Hepatocyte (in vitro differentiated cells): Measurements from ENCODE around the gene OTULINL. TPM values are rescaled to one million over a fixed set of nuclear protein-coding genes. Genes with fewer than 3 reads are reported as not detected.

Experiments used
- DNase-seq: peaks from one replicate; pipeline ENCODE4 v3.0.0-alpha.2; 2016; ENCODE audit warnings: low spot score
- H2AFZ ChIP-seq: fragments of 200-600 bp; sonication (generic); 2 replicates; pipeline ENCODE4 v1.6.0; 2016; ENCODE audit warnings: antibody characterized with exemption, mild to moderate bottlenecking
- H3K27ac ChIP-seq: fragments of 200-600 bp; sonication (generic); 2 replicates; pipeline ENCODE4 v1.5.1; 2016; ENCODE audit warnings: mild to moderate bottlenecking
- H3K27me3 ChIP-seq: fragments of 200-600 bp; sonication (generic); 2 replicates; pipeline ENCODE4 v1.6.1; 2016
- H3K36me3 ChIP-seq: fragments of 200-600 bp; sonication (generic); replicated peaks from 2 replicates; pipeline ENCODE4 v1.5.1; 2016; ENCODE audit warnings: low read depth; ENCODE audit not compliant: insufficient read depth
- H3K4me1 ChIP-seq: fragments of 200-600 bp; sonication (generic); 2 replicates; pipeline ENCODE4 v1.5.1; 2016; ENCODE audit warnings: mild to moderate bottlenecking, moderate library complexity; ENCODE audit not compliant: insufficient read depth
- H3K4me2 ChIP-seq: fragments of 200-600 bp; sonication (generic); 2 replicates; pipeline ENCODE4 v1.6.0; 2016
- H3K4me3 ChIP-seq: fragments of 200-600 bp; sonication (generic); 2 replicates; pipeline ENCODE4 v1.5.1; 2016; ENCODE audit warnings: mild to moderate bottlenecking
- H3K79me2 ChIP-seq: fragments of 200-600 bp; sonication (generic); 2 replicates; pipeline ENCODE4 v1.6.0; 2017; ENCODE audit warnings: mild to moderate bottlenecking
- H3K9me2 ChIP-seq: fragments of 200-600 bp; sonication (generic); replicated peaks from 2 replicates; pipeline ENCODE4 v1.6.0; 2017; ENCODE audit warnings: mild to moderate bottlenecking; ENCODE audit not compliant: insufficient read depth
- H3K9me3 ChIP-seq: fragments of 200-600 bp; sonication (generic); 2 replicates; pipeline ENCODE4 v1.5.1; 2016; ENCODE audit warnings: low read depth, mild to moderate bottlenecking
- H4K20me1 ChIP-seq: fragments of 200-600 bp; sonication (generic); 2 replicates; pipeline ENCODE4 v1.6.0; 2016; ENCODE audit warnings: mild to moderate bottlenecking; ENCODE audit not compliant: insufficient read depth, poor library complexity, severe bottlenecking
- EZH2 ChIP-seq: fragments of 200-600 bp; sonication (generic); IDR thresholded peaks from 2 replicates; pipeline ENCODE4 v1.6.1; 2016; ENCODE audit warnings: antibody characterized with exemption, mild to moderate bottlenecking, borderline replicate concordance
- EZH2phosphoT487 ChIP-seq: fragments of 200-600 bp; sonication (generic); IDR thresholded peaks from one replicate; pipeline ENCODE4 v1.6.1; 2018; ENCODE audit warnings: antibody characterized with exemption, mild to moderate bottlenecking, low read depth, moderate library complexity; ENCODE audit not compliant: unreplicated experiment, severe bottlenecking
- WGBS: methylation state at CpG from one replicate; pipeline ENCODE4 v1.1.6; 2016; ENCODE audit warnings: low lambda C conversion rate; ENCODE audit errors: missing lambda C conversion rate; 5-methylcytosine and 5-hydroxymethylcytosine counted together
- polyA plus RNA-seq: library from polyadenylated mRNA; unstranded; fragments of >200 nt; fragmentation: Nextera tagmentation; extraction: Ambion mirVana; gene quantifications from 2 replicates; pipeline ENCODE4 v1.2.1, GENCODE V29; 2016
- total RNA-seq: library from RNA; depleted of rRNA; stranded (reverse); fragments of >200 nt; gene quantifications from 2 replicates; pipeline ENCODE4 v1.2.3, GENCODE V29; 2014
- TF ChIP-seq, protein P1 (sequence below): fragments of 200-600 bp; sonication (generic); IDR thresholded peaks from 2 replicates; pipeline ENCODE4 v1.5.1; 2016; ENCODE audit warnings: antibody characterized with exemption, mild to moderate bottlenecking; ENCODE audit not compliant: poor library complexity

OTULINL gene
- total and polyA plus RNA-seq, 2 experiments from 2014 or later = 25.4 to 35.4 TPM

DNA sequence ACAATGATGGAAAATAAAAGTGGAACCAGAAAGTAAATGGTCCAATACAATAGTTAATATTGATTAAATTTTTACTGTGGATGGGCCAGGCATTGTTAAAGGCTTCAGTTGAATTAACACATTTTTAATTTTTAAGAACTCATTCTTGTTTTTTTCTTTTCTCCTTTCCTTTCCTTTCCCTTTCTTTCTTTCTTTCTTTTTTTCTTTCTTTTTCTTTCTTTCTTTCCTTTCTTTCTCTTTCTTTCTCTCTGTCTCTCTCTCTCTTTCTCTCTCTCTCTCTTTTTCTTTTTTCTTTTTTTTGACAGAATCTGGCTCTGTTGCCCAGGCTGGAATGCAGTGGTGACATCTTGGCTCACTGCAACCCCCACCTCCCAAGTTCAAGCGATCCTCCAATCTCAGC, 13.3 kb upstream of the OTULINL start:
- TF ChIP-seq EZH2 (no peak), EZH2phosphoT487 (no peak)
- TF ChIP-seq, protein P1, sequence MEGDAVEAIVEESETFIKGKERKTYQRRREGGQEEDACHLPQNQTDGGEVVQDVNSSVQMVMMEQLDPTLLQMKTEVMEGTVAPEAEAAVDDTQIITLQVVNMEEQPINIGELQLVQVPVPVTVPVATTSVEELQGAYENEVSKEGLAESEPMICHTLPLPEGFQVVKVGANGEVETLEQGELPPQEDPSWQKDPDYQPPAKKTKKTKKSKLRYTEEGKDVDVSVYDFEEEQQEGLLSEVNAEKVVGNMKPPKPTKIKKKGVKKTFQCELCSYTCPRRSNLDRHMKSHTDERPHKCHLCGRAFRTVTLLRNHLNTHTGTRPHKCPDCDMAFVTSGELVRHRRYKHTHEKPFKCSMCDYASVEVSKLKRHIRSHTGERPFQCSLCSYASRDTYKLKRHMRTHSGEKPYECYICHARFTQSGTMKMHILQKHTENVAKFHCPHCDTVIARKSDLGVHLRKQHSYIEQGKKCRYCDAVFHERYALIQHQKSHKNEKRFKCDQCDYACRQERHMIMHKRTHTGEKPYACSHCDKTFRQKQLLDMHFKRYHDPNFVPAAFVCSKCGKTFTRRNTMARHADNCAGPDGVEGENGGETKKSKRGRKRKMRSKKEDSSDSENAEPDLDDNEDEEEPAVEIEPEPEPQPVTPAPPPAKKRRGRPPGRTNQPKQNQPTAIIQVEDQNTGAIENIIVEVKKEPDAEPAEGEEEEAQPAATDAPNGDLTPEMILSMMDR = no peak
- WGBS = 95% methylated on average over 1 of the region's 1 CpG
- no peak overlapping the region for H3K4me2 ChIP-seq

DNA sequence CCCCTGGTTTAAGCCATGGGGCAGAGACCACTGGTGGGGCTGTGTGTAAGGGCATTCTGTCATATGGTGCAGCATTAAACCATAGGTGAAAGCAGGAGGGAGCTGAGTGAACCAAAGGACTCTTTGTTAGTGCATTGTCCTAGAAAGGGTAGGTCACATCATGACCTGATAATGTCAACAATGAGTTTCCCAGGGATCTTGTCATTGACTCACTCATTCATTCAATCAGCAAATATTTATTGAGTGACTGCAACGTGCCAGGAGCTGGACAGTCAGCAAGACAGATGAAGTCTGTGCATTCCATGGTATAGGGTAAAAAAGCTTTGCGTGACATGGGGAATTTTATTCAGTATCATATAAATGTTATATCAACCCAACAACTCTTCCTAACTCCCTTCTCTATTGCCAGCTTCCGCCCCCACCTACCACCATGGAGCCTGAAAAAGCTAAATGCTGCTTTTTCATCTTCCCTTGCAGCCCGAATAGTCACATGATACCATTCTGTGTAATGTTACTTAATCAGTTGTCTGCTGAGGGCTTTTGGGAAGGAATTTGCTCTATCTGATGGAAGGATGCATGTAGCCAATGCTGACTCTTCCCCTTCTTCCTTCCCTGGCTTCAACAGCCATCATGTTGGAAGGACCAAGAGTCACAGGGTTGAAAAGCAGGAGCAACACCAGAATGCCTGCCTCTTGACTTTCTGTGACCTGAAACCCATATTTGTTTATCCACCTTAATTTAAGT, 11.5 kb upstream of the OTULINL start:
- Histone ChIP-seq H3K4me2 (no peak overlapping the region), H3K27ac (peak overlapping the region; percentile 31), H3K79me2 (no peaks in the 10 kb centered on the region), H4K20me1 (no peaks in the 10 kb centered on the region), H3K4me1 (peaks cover 6% of the 10 kb centered on the region), H3K4me3 (no peak overlapping the region), H3K36me3 (no peaks in the 10 kb centered on the region), H2AFZ (no peak overlapping the region), H3K9me2 (no peaks in the 10 kb centered on the region), H3K27me3 (no peaks in the 10 kb centered on the region), H3K9me3 (no peaks in the 10 kb centered on the region)
- peak; percentile 35 for DNase-seq
- no peak for TF ChIP-seq EZH2
- no peak for TF ChIP-seq EZH2phosphoT487
- TF ChIP-seq, protein P1 = no peak
- 69% methylated on average over 4 of the region's 4 CpGs for WGBS

More for the DNA sequence above, 13.3 kb upstream of the OTULINL start:
- no peaks in the 10 kb centered on the region for H4K20me1 ChIP-seq
- no peak overlapping the region for H3K4me3 ChIP-seq
- H3K27me3 ChIP-seq = no peaks in the 10 kb centered on the region
- H3K4me1 ChIP-seq = peaks cover 6% of the 10 kb centered on the region
- H2AFZ ChIP-seq = no peak overlapping the region
- H3K79me2 ChIP-seq = no peaks in the 10 kb centered on the region
- no peaks in the 10 kb centered on the region for H3K36me3 ChIP-seq
- no peak overlapping the region for H3K27ac ChIP-seq
- no peaks in the 10 kb centered on the region for H3K9me3 ChIP-seq
- no peak for DNase-seq
- no peaks in the 10 kb centered on the region for H3K9me2 ChIP-seq

DNA sequence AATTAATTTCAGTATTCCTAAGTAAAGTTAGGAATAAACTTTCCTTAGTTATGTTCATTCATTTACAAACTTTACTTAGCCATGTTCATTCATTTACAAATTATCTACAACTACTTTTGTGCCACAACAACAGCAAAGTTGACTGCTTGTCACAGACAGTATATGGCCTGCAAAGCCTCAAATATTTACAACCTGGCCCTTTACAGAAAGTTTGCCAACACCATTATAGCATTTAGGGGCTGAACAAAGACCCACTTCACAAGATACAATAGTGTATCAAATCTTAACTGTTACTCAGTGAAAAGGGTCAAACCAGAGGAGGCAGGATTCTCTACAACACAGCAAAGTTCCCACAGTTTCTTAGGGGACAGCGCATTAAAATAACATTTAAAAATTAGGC, 9.7 kb upstream of the OTULINL start:
- Histone ChIP-seq H2AFZ (no peak overlapping the region), H3K9me3 (no peaks in the 10 kb centered on the region), H3K27me3 (no peaks in the 10 kb centered on the region), H3K4me3 (no peak overlapping the region), H3K4me2 (no peak overlapping the region), H3K4me1 (peaks cover 6% of the 10 kb centered on the region), H4K20me1 (no peaks in the 10 kb centered on the region), H3K27ac (no peak overlapping the region), H3K79me2 (no peaks in the 10 kb centered on the region), H3K9me2 (no peaks in the 10 kb centered on the region), H3K36me3 (no peaks in the 10 kb centered on the region)
- no peak for DNase-seq
- 92% methylated on average over 1 of the region's 1 CpG for WGBS
- TF ChIP-seq EZH2 (no peak), EZH2phosphoT487 (no peak)
- TF ChIP-seq, protein P1 = no peak
